HUES64 (cell line): ENCODE measurements around the gene ATXN7.

Experiments
- H3K27ac ChIP-seq: 2 replicates; pipeline ENCODE4 v1.7.0; 2013; ENCODE audit warnings: low read depth, low read length, inconsistent platforms
- H3K27me3 ChIP-seq: 2 replicates; pipeline ENCODE4 v1.6.1; 2013; ENCODE audit warnings: mild to moderate bottlenecking, low read length; ENCODE audit not compliant: insufficient read depth
- H3K36me3 ChIP-seq: 2 replicates; pipeline ENCODE4 v1.6.1; 2013; ENCODE audit warnings: mild to moderate bottlenecking, low read length; ENCODE audit not compliant: insufficient read depth
- H3K4me1 ChIP-seq: 2 replicates; pipeline ENCODE4 v1.6.1; 2013; ENCODE audit warnings: mild to moderate bottlenecking, low read length, moderate library complexity; ENCODE audit not compliant: insufficient read depth
- H3K4me3 ChIP-seq: 2 replicates; pipeline ENCODE4 v1.5.1; 2013; ENCODE audit warnings: mild to moderate bottlenecking, low read length, moderate library complexity
- H3K9ac ChIP-seq: 2 replicates; pipeline ENCODE4 v1.6.1; 2013; ENCODE audit warnings: mild to moderate bottlenecking, low read depth, low read length
- H3K9me3 ChIP-seq: 2 replicates; pipeline ENCODE4 v1.6.1; 2013; ENCODE audit warnings: low read depth, low read length; ENCODE audit not compliant: insufficient read depth
- WGBS: fragments of 150-250, 120-280 bp; methylation state at CpG from one replicate; pipeline ENCODE4 v1.1.7; 2013; ENCODE audit warnings: missing lambda C conversion rate; 5-methylcytosine and 5-hydroxymethylcytosine counted together

Gene ATXN7

GRCh38 chr3:63980019-63980418 is 116.4 kb downstream of the ATXN7 start:
- no peaks in the 10 kb centered on the region; the same call in 1 of the 2 replicates for H3K4me1 ChIP-seq
- H3K27ac ChIP-seq = no peak overlapping the region
- no peaks in the 10 kb centered on the region for H3K27me3 ChIP-seq
- no peak overlapping the region for H3K9ac ChIP-seq
- WGBS = 95% methylated on average over 2 of the region's 2 CpGs
- H3K4me3 ChIP-seq = no peak overlapping the region
- H3K36me3 ChIP-seq = peaks cover 41% of the 10 kb centered on the region
- no peaks in the 10 kb centered on the region for H3K9me3 ChIP-seq

GRCh38 chr3:63980830-63981498 is 117.3 kb downstream of the ATXN7 start:
- H3K9me3 ChIP-seq = no peaks in the 10 kb centered on the region
- H3K36me3 ChIP-seq = peaks cover 41% of the 10 kb centered on the region
- H3K4me1 ChIP-seq = no peaks in the 10 kb centered on the region; the same call in 1 of the 2 replicates
- H3K27me3 ChIP-seq = no peaks in the 10 kb centered on the region
- H3K9ac ChIP-seq = no peak overlapping the region
- H3K27ac ChIP-seq = no peak overlapping the region
- 94% methylated on average over 8 of the region's 8 CpGs for WGBS
- no peak overlapping the region for H3K4me3 ChIP-seq

GRCh38 chr3:63981980-63982379 is 118.3 kb downstream of the ATXN7 start:
- Histone ChIP-seq H3K9ac (no peak overlapping the region), H3K36me3 (peaks cover 44% of the 10 kb centered on the region), H3K9me3 (no peaks in the 10 kb centered on the region), H3K4me3 (no peak overlapping the region), H3K27ac (no peak overlapping the region), H3K27me3 (no peaks in the 10 kb centered on the region), H3K4me1 (no peaks in the 10 kb centered on the region; the same call in 1 of the 2 replicates)
- 97% methylated on average over 3 of the region's 4 CpGs for WGBS

- no peak overlapping the region for H3K27ac ChIP-seq
- WGBS = 97% methylated on average over 3 of the region's 3 CpGs
- no peaks in the 10 kb centered on the region for H3K27me3 ChIP-seq
- no peaks in the 10 kb centered on the region for H3K4me1 ChIP-seq
- H3K4me3 ChIP-seq = no peak overlapping the region
- H3K36me3 ChIP-seq = peaks cover 68% of the 10 kb centered on the region
- H3K9ac ChIP-seq = no peak overlapping the region
- H3K9me3 ChIP-seq = no peaks in the 10 kb centered on the region
These were observed 120.7 kb downstream of the ATXN7 start for GRCh38 chr3:63984391-63984790.

- Histone ChIP-seq H3K27ac (no peak overlapping the region), H3K36me3 (peaks cover 71% of the 10 kb centered on the region), H3K4me1 (no peaks in the 10 kb centered on the region), H3K27me3 (no peaks in the 10 kb centered on the region), H3K4me3 (no peak overlapping the region), H3K9me3 (no peaks in the 10 kb centered on the region), H3K9ac (no peak overlapping the region)
- 91% methylated on average over 7 of the region's 7 CpGs for WGBS
These were observed 122.5 kb downstream of the ATXN7 start for GRCh38 chr3:63986146-63986545.

GRCh38 chr3:63986831-63987230 is 123.2 kb downstream of the ATXN7 start:
- Histone ChIP-seq H3K4me3 (no peak overlapping the region), H3K4me1 (no peaks in the 10 kb centered on the region), H3K27me3 (no peaks in the 10 kb centered on the region), H3K36me3 (peaks cover 71% of the 10 kb centered on the region), H3K27ac (no peak overlapping the region), H3K9me3 (no peaks in the 10 kb centered on the region), H3K9ac (no peak overlapping the region)
- 100% methylated on average over 1 of the region's 2 CpGs for WGBS

- Histone ChIP-seq H3K4me1 (no peaks in the 10 kb centered on the region; the same call in 1 of the 2 replicates), H3K9me3 (no peaks in the 10 kb centered on the region), H3K36me3 (peaks cover 62% of the 10 kb centered on the region), H3K9ac (no peak overlapping the region), H3K27me3 (no peaks in the 10 kb centered on the region), H3K4me3 (no peak overlapping the region), H3K27ac (no peak overlapping the region)
- WGBS = 90% methylated on average over 4 of the region's 4 CpGs
These were observed 125.3 kb downstream of the ATXN7 start for GRCh38 chr3:63988943-63989342.

- Histone ChIP-seq H3K4me1 (no peaks in the 10 kb centered on the region; the same call in 1 of the 2 replicates), H3K9me3 (no peaks in the 10 kb centered on the region), H3K27me3 (no peaks in the 10 kb centered on the region), H3K36me3 (peaks cover 61% of the 10 kb centered on the region), H3K27ac (no peak overlapping the region), H3K4me3 (no peak overlapping the region), H3K9ac (no peak overlapping the region)
- 97% methylated on average over 14 of the region's 14 CpGs for WGBS
These were observed 126.5 kb downstream of the ATXN7 start for GRCh38 chr3:63990204-63990603.

- Histone ChIP-seq H3K9ac (no peak overlapping the region), H3K36me3 (peaks cover 66% of the 10 kb centered on the region), H3K4me3 (no peak overlapping the region), H3K9me3 (no peaks in the 10 kb centered on the region), H3K27me3 (no peaks in the 10 kb centered on the region), H3K4me1 (no peaks in the 10 kb centered on the region; the same call in 1 of the 2 replicates), H3K27ac (no peak overlapping the region)
- WGBS = 98% methylated on average over 5 of the region's 5 CpGs
These were observed 127.1 kb downstream of the ATXN7 start for GRCh38 chr3:63990733-63991132.

- Histone ChIP-seq H3K4me1 (no peaks in the 10 kb centered on the region; the same call in 1 of the 2 replicates), H3K27ac (no peak overlapping the region), H3K27me3 (no peaks in the 10 kb centered on the region), H3K9ac (no peak overlapping the region), H3K36me3 (peaks cover 75% of the 10 kb centered on the region), H3K4me3 (no peak overlapping the region), H3K9me3 (no peaks in the 10 kb centered on the region)
- WGBS = 93% methylated on average over 3 of the region's 3 CpGs
These were observed 128.0 kb downstream of the ATXN7 start for GRCh38 chr3:63991666-63992065.

GRCh38 chr3:63992516-63993209 is 129.0 kb downstream of the ATXN7 start:
- Histone ChIP-seq H3K27ac (no peak overlapping the region), H3K36me3 (peaks cover 73% of the 10 kb centered on the region), H3K27me3 (no peaks in the 10 kb centered on the region), H3K4me1 (no peaks in the 10 kb centered on the region; the same call in 1 of the 2 replicates), H3K9me3 (no peaks in the 10 kb centered on the region), H3K4me3 (no peak overlapping the region), H3K9ac (no peak overlapping the region)
- 88% methylated on average over 5 of the region's 5 CpGs for WGBS
